AG08395 (cell line): ENCODE results near the gene DGKE.

Source experiments
- DNase-seq: peaks from one replicate; pipeline ENCODE4 v3.0.0; 2012; ENCODE audit warnings: mixed read lengths, low spot score

Gene DGKE

DNA sequence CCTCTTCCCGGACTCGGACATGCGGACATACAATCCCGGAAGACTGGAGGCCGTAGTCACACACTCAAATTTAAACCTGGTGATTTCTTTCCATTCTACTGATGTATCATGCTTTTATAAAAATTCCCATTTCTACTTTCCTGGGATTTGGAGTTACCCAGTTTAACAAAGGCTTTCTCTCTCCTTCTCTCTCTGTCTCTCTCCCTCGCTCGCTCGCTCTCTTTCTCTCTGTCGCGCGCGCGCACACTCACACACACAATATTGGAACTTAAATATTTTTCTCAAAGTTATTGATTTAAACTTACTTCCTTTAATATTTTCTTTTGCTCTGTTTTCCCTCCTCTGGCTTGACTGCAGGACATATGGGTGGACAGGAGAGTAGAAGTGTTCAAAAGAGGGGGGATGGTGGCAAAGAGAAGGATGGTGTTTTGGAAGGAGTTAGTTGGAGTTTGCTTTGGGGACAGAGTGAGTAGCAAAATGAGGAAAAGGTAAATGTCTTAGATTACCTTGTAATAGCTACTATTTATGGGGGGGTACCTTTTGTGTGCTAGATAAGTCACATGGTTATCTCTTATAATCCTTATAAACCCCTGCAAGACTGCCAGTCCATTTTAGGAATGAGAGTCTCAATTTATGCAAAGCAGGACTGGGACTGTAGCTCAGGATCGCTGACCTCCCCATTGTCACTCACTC is 80.8 kb downstream of the DGKE start:
- DNase-seq: no peak

- no peak for DNase-seq
Measured at GRCh38 chr17:56917559-56918296, 83.8 kb downstream of the DGKE start.

GRCh38 chr17:56918916-56919315 is 85.0 kb downstream of the DGKE start:
- no peak for DNase-seq
